Measurements from ENCODE around the gene NR2C1. TPM values are rescaled to one million over a fixed set of nuclear protein-coding genes. Genes with fewer than 3 reads are reported as not detected.

NR2C1 gene
- total RNA-seq, 1 experiment from 2014 or later: 33.7 TPM

- BruUV-seq (replicated peaks): no TSS peak
- ChIA-PET RAD21 (ENCODE audit: low non-redundant PET in 1 of 2, low total read pairs in 2 of 2, uncharacterized antibody in 2 of 2, unreplicated experiment in 2 of 2) (no interaction called here), POLR2A (no interaction called here), CTCF (no interaction called here)
- Histone ChIP-seq H2AFZ (ENCODE audit: low read depth, low read length, poor library complexity, severe bottlenecking) (no peak overlapping the region), H3K79me2 (ENCODE audit: insufficient read depth, low read length) (0 out of 2 replicates have a peak, but pooled peaks cover 2% of the 10 kb centered on the region), H3K27ac (ENCODE audit: low read depth, low read length) (no peak overlapping the region), H3K9me2 (ENCODE audit: insufficient read depth) (no peaks in the 10 kb centered on the region), H3K27me3 (ENCODE audit: insufficient read depth, low read length) (no peaks in the 10 kb centered on the region), H3K4me3 (replicated peaks in 1 of 2; ENCODE audit: low read depth in 1 of 2, low read length in 2 of 2) (no peak overlapping the region), H3K36me3 (ENCODE audit: control insufficient read depth in 1 of 2, insufficient read depth in 2 of 2, low read length in 2 of 2) (peaks cover 28 to 44% of the 10 kb centered on the region in 2 experiments), H3K9me3 (ENCODE audit: control insufficient read depth in 1 of 2, insufficient read depth in 1 of 2, low read depth in 1 of 2, low read length in 2 of 2) (no peaks in the 10 kb centered on the region), H4K20me1 (ENCODE audit: insufficient read depth) (peaks cover 4% of the 10 kb centered on the region; the same call in 1 of the 2 replicates), H3K9ac (ENCODE audit: low read length) (no peak overlapping the region), H3K4me2 (ENCODE audit: low read length) (no peak overlapping the region), H3K4me1 (ENCODE audit: control insufficient read depth in 1 of 2, insufficient read depth in 2 of 2, low read length in 2 of 2) (no peaks in the 10 kb centered on the region)
- TF ChIP-seq EGR1 (IDR thresholded peaks at IDR 0.05; ENCODE audit: low read depth) (no peak), SRF (IDR thresholded peaks at IDR 0.05; ENCODE audit: low read depth) (no peak), EZH2phosphoT487 (IDR thresholded peaks at IDR 0.05; ENCODE audit: borderline replicate concordance) (no peak), JUND (IDR thresholded peaks at IDR 0.05) (no peak), ELF1 (IDR thresholded peaks at IDR 0.05; ENCODE audit: borderline replicate concordance, low read depth) (no peak), SIN3A (IDR thresholded peaks at IDR 0.05; ENCODE audit: low read depth) (no peak)
- TF ChIP-seq, protein P1, sequence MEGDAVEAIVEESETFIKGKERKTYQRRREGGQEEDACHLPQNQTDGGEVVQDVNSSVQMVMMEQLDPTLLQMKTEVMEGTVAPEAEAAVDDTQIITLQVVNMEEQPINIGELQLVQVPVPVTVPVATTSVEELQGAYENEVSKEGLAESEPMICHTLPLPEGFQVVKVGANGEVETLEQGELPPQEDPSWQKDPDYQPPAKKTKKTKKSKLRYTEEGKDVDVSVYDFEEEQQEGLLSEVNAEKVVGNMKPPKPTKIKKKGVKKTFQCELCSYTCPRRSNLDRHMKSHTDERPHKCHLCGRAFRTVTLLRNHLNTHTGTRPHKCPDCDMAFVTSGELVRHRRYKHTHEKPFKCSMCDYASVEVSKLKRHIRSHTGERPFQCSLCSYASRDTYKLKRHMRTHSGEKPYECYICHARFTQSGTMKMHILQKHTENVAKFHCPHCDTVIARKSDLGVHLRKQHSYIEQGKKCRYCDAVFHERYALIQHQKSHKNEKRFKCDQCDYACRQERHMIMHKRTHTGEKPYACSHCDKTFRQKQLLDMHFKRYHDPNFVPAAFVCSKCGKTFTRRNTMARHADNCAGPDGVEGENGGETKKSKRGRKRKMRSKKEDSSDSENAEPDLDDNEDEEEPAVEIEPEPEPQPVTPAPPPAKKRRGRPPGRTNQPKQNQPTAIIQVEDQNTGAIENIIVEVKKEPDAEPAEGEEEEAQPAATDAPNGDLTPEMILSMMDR (IDR thresholded peaks at IDR 0.05 in 2 of 3, conservative IDR thresholded peaks at IDR 0.05 in 1 of 3; ENCODE audit: borderline replicate concordance in 1 of 3, insufficient read depth in 1 of 3, low read depth in 2 of 3, low read length in 2 of 3): no peak
- no peak for ATAC-seq
- intact Hi-C loops (cut with micrococcal nuclease): no loop called here
- DNase-seq (ENCODE audit: low read depth, low spot score): no peak
Measured at GRCh38 chr12:95060951-95061350, 12.5 kb downstream of the NR2C1 start.

DNA sequence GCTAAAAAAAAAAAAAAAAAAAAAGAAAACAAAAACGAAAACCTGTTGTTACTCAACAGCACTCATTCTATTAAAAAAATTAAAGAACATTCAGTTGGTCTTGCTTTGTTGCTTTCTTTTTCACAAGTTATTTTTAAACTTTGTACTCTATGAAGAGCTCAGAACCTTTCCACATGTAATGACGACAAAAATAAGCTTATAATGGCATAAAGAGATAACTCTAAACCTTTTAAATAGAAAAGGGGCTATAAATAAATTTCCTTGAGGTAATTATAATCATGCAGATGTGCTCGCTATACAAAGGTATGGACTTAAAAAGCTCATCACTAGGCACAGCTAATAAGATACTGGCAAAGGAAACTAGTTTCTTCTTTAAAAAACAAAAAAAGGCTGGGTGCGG lies 13.4 kb downstream of the NR2C1 start:
- Histone ChIP-seq H3K4me3 (replicated peaks in 1 of 2; ENCODE audit: low read depth in 1 of 2, low read length in 2 of 2) (no peak overlapping the region), H3K9me2 (ENCODE audit: insufficient read depth) (no peaks in the 10 kb centered on the region), H3K27me3 (ENCODE audit: insufficient read depth, low read length) (no peaks in the 10 kb centered on the region), H3K36me3 (ENCODE audit: control insufficient read depth in 1 of 2, insufficient read depth in 2 of 2, low read length in 2 of 2) (peaks cover 32 to 46% of the 10 kb centered on the region in 2 experiments), H2AFZ (ENCODE audit: low read depth, low read length, poor library complexity, severe bottlenecking) (no peak overlapping the region), H3K79me2 (ENCODE audit: insufficient read depth, low read length) (0 out of 2 replicates have a peak, but pooled peaks cover 2% of the 10 kb centered on the region), H3K27ac (ENCODE audit: low read depth, low read length) (no peak overlapping the region), H4K20me1 (ENCODE audit: insufficient read depth) (peaks cover 4% of the 10 kb centered on the region; the same call in 1 of the 2 replicates), H3K4me1 (ENCODE audit: control insufficient read depth in 1 of 2, insufficient read depth in 2 of 2, low read length in 2 of 2) (no peaks in the 10 kb centered on the region), H3K9ac (ENCODE audit: low read length) (no peak overlapping the region), H3K4me2 (ENCODE audit: low read length) (no peak overlapping the region), H3K9me3 (ENCODE audit: control insufficient read depth in 1 of 2, insufficient read depth in 1 of 2, low read depth in 1 of 2, low read length in 2 of 2) (no peaks in the 10 kb centered on the region)
- ATAC-seq (no peak), DNase-seq (ENCODE audit: low read depth, low spot score) (no peak)
- intact Hi-C loops (cut with micrococcal nuclease): no loop called here
- POLR2A ChIA-PET: no interaction called here
- TF ChIP-seq, protein P1 (IDR thresholded peaks at IDR 0.05 in 2 of 3, conservative IDR thresholded peaks at IDR 0.05 in 1 of 3; ENCODE audit: borderline replicate concordance in 1 of 3, insufficient read depth in 1 of 3, low read depth in 2 of 3, low read length in 2 of 3): no peak
- TF ChIP-seq CBX3 (IDR thresholded peaks at IDR 0.05; ENCODE audit: low read depth): no peak
- TF ChIP-seq SRF (IDR thresholded peaks at IDR 0.05; ENCODE audit: low read depth): no peak
- CTCF ChIA-PET: interaction anchor here (1.2 kb wide), 1 partner anchor 14 kb away, joined by 5 read pairs; the partner anchor contains the start of gene NR2C1
- RAD21 ChIA-PET (ENCODE audit: low non-redundant PET in 1 of 2, low total read pairs in 2 of 2, uncharacterized antibody in 2 of 2, unreplicated experiment in 2 of 2): interaction anchor here in 1 of 2 experiments (0.6 kb wide), 1 partner anchor 168 kb away, joined by 3 read pairs; no protein-coding TSS in a partner anchor
- BruUV-seq (replicated peaks): no TSS peak
